Measurements from ENCODE around the gene DIO3. TPM values are rescaled to one million over a fixed set of nuclear protein-coding genes. Genes with fewer than 3 reads are reported as not detected.

DIO3 gene
- total RNA-seq, 1 donor from 2014 or later, result not detected

DNA sequence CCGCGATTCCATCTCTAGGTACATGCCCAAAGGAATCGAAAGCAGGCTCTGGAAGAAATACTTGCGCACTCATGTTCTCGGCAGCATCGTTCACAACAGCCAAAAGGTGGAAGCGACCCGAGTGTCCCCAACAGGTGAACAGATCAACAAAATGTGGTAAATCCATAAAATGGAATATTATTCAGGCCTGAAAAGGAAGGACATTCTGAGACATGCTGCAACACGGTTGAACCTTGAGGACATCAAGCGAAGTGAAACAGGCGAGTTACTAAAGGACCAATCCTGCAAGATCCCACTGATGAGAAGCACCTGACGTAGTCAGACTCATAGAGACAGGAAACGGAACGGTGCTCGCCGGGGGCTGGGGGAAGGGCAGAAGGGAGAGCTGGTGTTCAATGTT lies 17.5 kb upstream of the DIO3 start:
- DNase-seq, result no peak
- TF ChIP-seq, protein P1, sequence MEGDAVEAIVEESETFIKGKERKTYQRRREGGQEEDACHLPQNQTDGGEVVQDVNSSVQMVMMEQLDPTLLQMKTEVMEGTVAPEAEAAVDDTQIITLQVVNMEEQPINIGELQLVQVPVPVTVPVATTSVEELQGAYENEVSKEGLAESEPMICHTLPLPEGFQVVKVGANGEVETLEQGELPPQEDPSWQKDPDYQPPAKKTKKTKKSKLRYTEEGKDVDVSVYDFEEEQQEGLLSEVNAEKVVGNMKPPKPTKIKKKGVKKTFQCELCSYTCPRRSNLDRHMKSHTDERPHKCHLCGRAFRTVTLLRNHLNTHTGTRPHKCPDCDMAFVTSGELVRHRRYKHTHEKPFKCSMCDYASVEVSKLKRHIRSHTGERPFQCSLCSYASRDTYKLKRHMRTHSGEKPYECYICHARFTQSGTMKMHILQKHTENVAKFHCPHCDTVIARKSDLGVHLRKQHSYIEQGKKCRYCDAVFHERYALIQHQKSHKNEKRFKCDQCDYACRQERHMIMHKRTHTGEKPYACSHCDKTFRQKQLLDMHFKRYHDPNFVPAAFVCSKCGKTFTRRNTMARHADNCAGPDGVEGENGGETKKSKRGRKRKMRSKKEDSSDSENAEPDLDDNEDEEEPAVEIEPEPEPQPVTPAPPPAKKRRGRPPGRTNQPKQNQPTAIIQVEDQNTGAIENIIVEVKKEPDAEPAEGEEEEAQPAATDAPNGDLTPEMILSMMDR (IDR thresholded peaks at IDR 0.05; ENCODE audit: borderline replicate concordance), result no peak

DNA sequence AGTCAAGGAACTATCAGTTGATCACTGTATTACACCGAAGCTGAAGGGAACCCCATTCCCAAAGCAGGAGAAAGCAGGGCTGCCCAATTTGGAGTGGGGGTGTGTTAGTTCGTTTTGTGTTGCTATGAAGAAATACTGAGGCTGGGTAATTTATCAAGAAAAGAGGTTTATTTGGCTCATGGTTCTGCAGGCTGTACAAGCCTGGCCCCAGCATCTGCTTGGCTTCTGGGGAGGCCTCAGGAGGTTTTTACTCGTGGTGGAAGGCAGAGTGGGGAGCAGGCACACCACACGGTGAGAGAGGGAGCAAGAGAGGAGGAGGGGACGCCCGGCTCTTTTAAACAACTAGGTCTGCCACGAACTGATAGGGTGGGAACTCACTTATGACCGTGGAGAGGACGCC lies 16.7 kb upstream of the DIO3 start:
- intact Hi-C loops (cut with micrococcal nuclease), result no loop called here

More for the DNA sequence above, 17.5 kb upstream of the DIO3 start:
- peaks cover 68% of the 10 kb centered on the region for H3K27me3 ChIP-seq (ENCODE audit: low read depth)
- H3K4me3 ChIP-seq, result no peak overlapping the region
- H3K4me1 ChIP-seq, result no peaks in the 10 kb centered on the region
- peaks cover 16% of the 10 kb centered on the region for H3K9me3 ChIP-seq (replicated peaks)
- no peak overlapping the region for H3K27ac ChIP-seq (replicated peaks)
- intact Hi-C loops (cut with micrococcal nuclease), result no loop called here
- H3K36me3 ChIP-seq, result no peaks in the 10 kb centered on the region

DNA sequence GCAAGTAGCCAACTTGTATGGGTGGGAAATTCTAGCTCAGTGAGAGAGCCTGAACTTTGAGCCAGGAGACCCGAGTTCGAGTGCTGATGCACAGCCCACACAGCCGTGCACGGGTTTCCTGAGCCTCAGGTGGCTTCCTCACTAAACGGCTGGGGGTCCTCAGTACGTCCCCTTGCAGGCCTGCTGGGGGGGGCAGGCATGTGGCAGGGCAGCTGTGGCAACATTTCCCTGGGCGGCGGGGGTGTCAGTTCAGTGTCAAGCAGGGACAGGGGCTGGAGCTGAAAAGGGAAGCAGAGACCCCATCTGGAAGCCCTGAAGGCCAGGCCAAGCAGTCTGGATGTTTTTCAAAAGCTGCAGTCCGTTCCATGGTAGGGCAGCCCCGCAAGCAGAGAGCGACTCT lies 14.6 kb upstream of the DIO3 start:
- no peak for DNase-seq
- H3K27me3 ChIP-seq (ENCODE audit: low read depth), result peaks cover 58% of the 10 kb centered on the region
- TF ChIP-seq, protein P1 (IDR thresholded peaks at IDR 0.05; ENCODE audit: borderline replicate concordance), result no peak

More for the DNA sequence above, 16.7 kb upstream of the DIO3 start:
- peaks cover 16% of the 10 kb centered on the region for H3K9me3 ChIP-seq (replicated peaks)
- no peak for DNase-seq
- no peaks in the 10 kb centered on the region for H3K4me1 ChIP-seq
- H3K36me3 ChIP-seq, result no peaks in the 10 kb centered on the region
- H3K4me3 ChIP-seq, result no peak overlapping the region
- H3K27ac ChIP-seq (replicated peaks), result no peak overlapping the region
- TF ChIP-seq, protein P1 (IDR thresholded peaks at IDR 0.05; ENCODE audit: borderline replicate concordance), result no peak
- H3K27me3 ChIP-seq (ENCODE audit: low read depth), result peaks cover 68% of the 10 kb centered on the region

DNA sequence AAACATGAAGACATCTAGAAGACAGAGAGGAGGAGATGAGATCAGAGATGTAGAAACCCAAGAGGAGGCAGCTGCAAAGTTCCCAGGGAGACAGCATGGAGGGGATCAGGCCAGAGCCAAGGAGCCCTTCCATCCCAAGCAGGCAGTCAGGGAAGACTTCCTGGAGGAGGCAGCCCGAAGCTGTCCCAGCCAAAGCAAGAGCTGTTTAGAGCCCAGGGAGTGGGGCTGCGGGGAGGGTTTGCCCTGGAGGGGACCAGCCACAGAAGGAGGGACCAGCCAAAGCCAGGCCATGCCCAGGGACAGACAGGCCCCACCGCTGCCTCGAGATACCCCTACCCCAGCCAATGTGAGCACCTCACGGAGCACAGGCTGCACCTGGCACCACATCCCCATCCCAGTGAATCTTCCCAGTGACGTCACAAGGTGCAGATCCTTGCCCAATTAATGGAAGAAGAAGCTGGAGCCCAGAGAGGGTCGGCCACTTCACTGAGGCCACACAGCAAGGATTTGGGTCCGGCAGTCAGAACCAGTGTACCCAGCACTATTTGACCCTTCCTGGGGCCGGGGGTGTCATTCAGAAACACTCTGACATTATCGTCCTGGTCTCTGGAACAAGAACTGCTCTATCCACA lies 14.1 kb upstream of the DIO3 start:
- intact Hi-C loops (cut with micrococcal nuclease), result no loop called here
- Histone ChIP-seq H3K9me3 (replicated peaks) (peaks cover 16% of the 10 kb centered on the region), H3K36me3 (no peaks in the 10 kb centered on the region), H3K4me1 (no peaks in the 10 kb centered on the region), H3K4me3 (no peak overlapping the region), H3K27me3 (ENCODE audit: low read depth) (peaks cover 59% of the 10 kb centered on the region), H3K27ac (replicated peaks) (no peak overlapping the region)
- DNase-seq, result no peak
- TF ChIP-seq, protein P1 (IDR thresholded peaks at IDR 0.05; ENCODE audit: borderline replicate concordance), result no peak

More for the DNA sequence above, 14.6 kb upstream of the DIO3 start:
- H3K9me3 ChIP-seq (replicated peaks), result peaks cover 16% of the 10 kb centered on the region
- H3K27ac ChIP-seq (replicated peaks), result no peak overlapping the region
- H3K4me3 ChIP-seq, result no peak overlapping the region
- H3K36me3 ChIP-seq, result no peaks in the 10 kb centered on the region
- no peaks in the 10 kb centered on the region for H3K4me1 ChIP-seq
- intact Hi-C loops (cut with micrococcal nuclease), result no loop called here

DNA sequence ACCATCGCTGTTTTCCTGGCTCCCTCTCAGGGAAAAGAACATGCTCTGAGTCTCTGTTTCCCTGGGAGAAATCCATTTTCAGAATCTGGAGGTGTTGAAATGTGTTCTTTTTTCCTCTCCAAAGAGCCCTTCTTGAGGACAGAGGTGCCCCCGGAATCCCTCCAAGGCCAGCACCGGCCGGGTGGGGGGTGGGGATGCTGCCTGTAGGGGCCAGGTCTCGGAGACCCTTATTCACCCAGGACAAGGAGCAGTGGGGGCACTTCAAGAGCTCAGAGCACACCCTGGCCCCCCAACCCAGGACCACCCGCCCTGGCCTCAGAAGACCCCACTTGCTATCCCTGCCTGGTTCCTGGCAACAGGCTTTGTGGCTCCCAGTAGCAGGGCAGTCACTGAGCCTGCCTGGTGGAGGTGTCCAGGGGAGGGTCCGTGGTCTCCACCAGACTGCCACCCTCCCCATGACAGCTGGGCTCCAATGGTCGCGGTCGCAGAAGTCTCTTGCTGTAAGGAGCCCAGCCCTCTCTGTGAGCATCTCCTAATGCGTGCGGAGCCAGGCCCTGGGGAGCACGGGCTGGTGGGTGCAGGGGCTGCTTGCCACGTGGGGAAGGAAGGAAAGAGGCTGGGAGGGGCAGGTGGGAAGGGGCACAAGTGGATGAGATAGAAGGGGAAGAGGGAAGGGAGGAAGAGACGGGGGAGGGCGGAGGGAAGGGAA lies 13.2 kb upstream of the DIO3 start:
- Histone ChIP-seq H3K27ac (replicated peaks) (no peak overlapping the region), H3K27me3 (ENCODE audit: low read depth) (peaks cover 63% of the 10 kb centered on the region), H3K36me3 (no peaks in the 10 kb centered on the region), H3K9me3 (replicated peaks) (peaks cover 16% of the 10 kb centered on the region), H3K4me1 (no peaks in the 10 kb centered on the region), H3K4me3 (no peak overlapping the region)
- DNase-seq, result no peak
- TF ChIP-seq, protein P1 (IDR thresholded peaks at IDR 0.05; ENCODE audit: borderline replicate concordance), result no peak
- intact Hi-C loops (cut with micrococcal nuclease), result no loop called here

All from left ventricle myocardium inferior (tissue), 1 donor.